HL-60/S4 treated with retinoic acid at 250 ng/mL for 4 days and 3 days (cell line): ENCODE data around the gene PRR9.
"Not testable (repeated sequence)": the region's sequence is repeated elsewhere in the genome, so short reads cannot be mapped to it uniquely, and the experiment has no call there.

Experiments used
- in situ Hi-C: fragments of 300-500 bp; cut with MboI; formaldehyde crosslinking; loops from 2 replicates; pipeline ENCODE4 v1.7.0; 2022; ENCODE audit warnings: low sequenced_read_pairs

Gene PRR9

GRCh38 chr1:153229076-153229829 lies 11.9 kb downstream of the PRR9 start:
- in situ Hi-C loops = not testable (repeated sequence)

GRCh38 chr1:153231363-153231762 lies 14.0 kb downstream of the PRR9 start:
- in situ Hi-C loops = no loop called here

GRCh38 chr1:153231785-153232184 lies 14.4 kb downstream of the PRR9 start:
- in situ Hi-C loops = no loop called here

- in situ Hi-C loops = no loop called here
These were observed 15.2 kb downstream of the PRR9 start for GRCh38 chr1:153232553-153232952.

- in situ Hi-C loops = no loop called here
These were observed 16.1 kb downstream of the PRR9 start for GRCh38 chr1:153233448-153233847.

- in situ Hi-C loops = no loop called here
These were observed 21.1 kb downstream of the PRR9 start for GRCh38 chr1:153238527-153238926.

GRCh38 chr1:153242160-153242559 lies 24.8 kb downstream of the PRR9 start:
- in situ Hi-C loops = no loop called here

GRCh38 chr1:153245466-153245865 lies 28.1 kb downstream of the PRR9 start:
- in situ Hi-C loops = no loop called here

- in situ Hi-C loops = no loop called here
These were observed 28.6 kb downstream of the PRR9 start for GRCh38 chr1:153246018-153246417.

- in situ Hi-C loops = no loop called here
These were observed 29.4 kb downstream of the PRR9 start for GRCh38 chr1:153246825-153247224.

- in situ Hi-C loops = no loop called here
These were observed 30.9 kb downstream of the PRR9 start for GRCh38 chr1:153248176-153248879.

GRCh38 chr1:153250166-153250565 lies 32.8 kb downstream of the PRR9 start:
- in situ Hi-C loops = no loop called here

GRCh38 chr1:153251087-153251486 lies 33.7 kb downstream of the PRR9 start:
- in situ Hi-C loops = no loop called here

- in situ Hi-C loops = no loop called here
These were observed 34.2 kb downstream of the PRR9 start for GRCh38 chr1:153251562-153251961.

- in situ Hi-C loops = no loop called here
These were observed 34.6 kb downstream of the PRR9 start for GRCh38 chr1:153251988-153252387.

- in situ Hi-C loops = no loop called here
These were observed 35.7 kb downstream of the PRR9 start for GRCh38 chr1:153253076-153253475.

- in situ Hi-C loops = no loop called here
These were observed 36.3 kb downstream of the PRR9 start for GRCh38 chr1:153253693-153254092.

GRCh38 chr1:153259387-153259786 lies 42.0 kb downstream of the PRR9 start, which contains the start of gene LORICRIN:
Gene LORICRIN, plus strand, starts transcription at chr1:153259687. Its CDS starts 1,263 bp downstream, at chr1:153260950.
- in situ Hi-C loops = no loop called here

GRCh38 chr1:153260585-153261280 lies 43.3 kb downstream of the PRR9 start:
- in situ Hi-C loops = no loop called here

GRCh38 chr1:153261281-153262069 lies 44.1 kb downstream of the PRR9 start:
- in situ Hi-C loops = no loop called here

GRCh38 chr1:153262070-153262366 lies 44.6 kb downstream of the PRR9 start:
- in situ Hi-C loops = no loop called here
